ENCODE results near the gene GLB1L3. TPM values are rescaled to one million over a fixed set of nuclear protein-coding genes. Genes with fewer than 3 reads are reported as not detected.

Gene GLB1L3
- total RNA-seq, 2 experiments from 2014 or later, result 11.2 to 11.9 TPM

DNA sequence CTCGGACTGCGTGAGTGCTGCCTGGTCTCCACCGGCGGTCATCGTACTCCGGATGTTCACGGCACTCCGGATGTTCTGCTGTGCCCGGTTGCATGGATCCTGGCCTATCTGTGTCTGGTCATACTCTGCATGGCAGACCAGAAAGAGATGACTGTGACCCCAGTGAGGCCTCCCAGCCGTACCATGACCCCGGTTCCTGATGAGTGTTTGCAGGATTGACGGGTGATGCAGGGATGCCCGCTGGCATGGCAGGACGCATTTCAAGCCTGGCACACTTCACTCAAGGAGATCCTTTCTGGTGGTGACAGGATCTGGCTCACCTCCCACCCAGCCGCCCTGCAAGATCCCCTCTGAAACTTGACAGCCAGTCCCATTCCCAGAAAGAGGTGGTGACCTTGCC, 61.9 kb downstream of the GLB1L3 start:
- peaks cover 7% of the 10 kb centered on the region for H3K27me3 Mint-ChIP-seq
- TF ChIP-seq CTCF (IDR thresholded peaks at IDR 0.05), result no peak
- H3K4me1 Mint-ChIP-seq (ENCODE audit: low read depth), result peaks cover 7% of the 10 kb centered on the region
- intact Hi-C loops (cut with micrococcal nuclease), result no loop called here
- ATAC-seq (no peak), DNase-seq (no peak)
- H3K27ac Mint-ChIP-seq, result no peak overlapping the region
- no peaks in the 10 kb centered on the region for H3K9me3 Mint-ChIP-seq
- H3K4me3 Mint-ChIP-seq, result no peak overlapping the region
- H3K36me3 Mint-ChIP-seq (ENCODE audit: low read depth), result no peaks in the 10 kb centered on the region
- CTCF ChIA-PET, result no interaction called here
- POLR2A ChIA-PET, result no interaction called here

DNA sequence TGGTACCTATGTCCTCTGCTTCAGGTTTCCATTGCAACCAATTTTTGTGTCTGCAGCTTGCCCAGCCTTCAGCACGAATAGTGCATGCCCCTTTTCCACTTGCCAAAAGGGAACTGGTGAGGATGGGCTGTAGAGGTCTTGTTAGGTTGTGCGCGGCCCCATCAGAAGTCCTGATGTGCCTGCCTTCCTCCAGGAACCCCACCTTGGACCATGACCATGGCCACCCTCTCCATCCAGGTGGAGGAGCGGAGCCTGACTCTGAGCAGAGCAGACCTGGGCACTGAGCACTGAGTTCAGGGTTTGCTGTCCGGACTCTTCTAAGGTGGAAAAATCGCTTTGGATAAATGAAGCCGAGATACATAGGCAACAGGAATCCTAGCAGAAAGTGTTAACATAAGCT, 62.5 kb downstream of the GLB1L3 start:
- DNase-seq, result no peak
- intact Hi-C loops (cut with micrococcal nuclease), result no loop called here
- Mint-ChIP-seq H3K9me3 (no peaks in the 10 kb centered on the region), H3K36me3 (ENCODE audit: low read depth) (no peaks in the 10 kb centered on the region), H3K27me3 (peaks cover 2% of the 10 kb centered on the region), H3K4me1 (ENCODE audit: low read depth) (peaks cover 5% of the 10 kb centered on the region), H3K4me3 (no peak overlapping the region), H3K27ac (no peak overlapping the region)
- POLR2A ChIA-PET, result no interaction called here
- TF ChIP-seq CTCF (IDR thresholded peaks at IDR 0.05), result no peak
- no peak for ATAC-seq
- CTCF ChIA-PET, result no interaction called here

GRCh38 chr11:134339756-134340155, 63.6 kb downstream of the GLB1L3 start:
- no peak for ATAC-seq
- H3K4me3 Mint-ChIP-seq, result no peak overlapping the region
- H3K9me3 Mint-ChIP-seq, result no peaks in the 10 kb centered on the region
- H3K36me3 Mint-ChIP-seq (ENCODE audit: low read depth), result no peaks in the 10 kb centered on the region
- TF ChIP-seq CTCF (IDR thresholded peaks at IDR 0.05), result no peak
- no peak for DNase-seq
- POLR2A ChIA-PET, result no interaction called here
- peaks cover under 1% of the 10 kb centered on the region for H3K27me3 Mint-ChIP-seq
- H3K4me1 Mint-ChIP-seq (ENCODE audit: low read depth), result peaks cover under 1% of the 10 kb centered on the region
- CTCF ChIA-PET, result no interaction called here
- intact Hi-C loops (cut with micrococcal nuclease), result no loop called here
- no peak overlapping the region for H3K27ac Mint-ChIP-seq

DNA sequence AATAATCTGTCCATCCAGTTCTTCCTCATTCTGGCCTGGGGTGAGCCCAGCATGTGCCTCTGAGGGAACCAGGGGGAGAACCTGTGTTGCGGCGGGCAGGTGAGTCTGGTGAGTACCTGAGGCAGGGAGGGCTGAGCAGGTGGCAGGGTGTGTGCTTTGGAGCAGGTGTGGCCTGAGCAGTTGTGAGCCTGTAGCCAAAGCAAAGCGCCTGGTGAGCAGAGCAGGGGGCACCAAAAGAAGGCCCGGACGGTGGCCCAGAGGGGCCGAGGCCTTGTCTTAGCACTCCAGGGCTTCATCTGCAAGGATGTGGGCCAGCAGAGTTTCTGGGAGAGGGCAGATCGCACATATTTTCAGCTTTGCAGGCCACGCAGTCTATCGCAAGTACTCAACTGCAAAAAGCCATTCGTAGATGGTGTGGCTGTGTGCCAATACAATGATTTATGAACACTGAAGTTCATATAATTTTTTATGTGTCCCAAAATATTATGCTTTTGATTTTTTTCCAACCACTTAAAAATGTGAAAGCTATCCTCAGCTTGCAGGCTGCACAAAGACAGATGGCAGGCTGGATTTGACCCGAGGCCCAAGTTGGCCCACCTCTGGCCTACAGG, 64.3 kb downstream of the GLB1L3 start:
- POLR2A ChIA-PET, result no interaction called here
- Mint-ChIP-seq H3K27ac (no peak overlapping the region), H3K4me1 (ENCODE audit: low read depth) (no peaks in the 10 kb centered on the region), H3K36me3 (ENCODE audit: low read depth) (no peaks in the 10 kb centered on the region), H3K9me3 (no peaks in the 10 kb centered on the region), H3K4me3 (no peak overlapping the region), H3K27me3 (no peaks in the 10 kb centered on the region)
- CTCF ChIA-PET, result interaction anchor here (0.9 kb wide), 1 partner anchor 15 kb away, joined by 3 read pairs; no protein-coding TSS in a partner anchor
- ATAC-seq (no peak), DNase-seq (no peak)
- no peak for TF ChIP-seq CTCF (IDR thresholded peaks at IDR 0.05)
- intact Hi-C loops (cut with micrococcal nuclease), result no loop called here

DNA sequence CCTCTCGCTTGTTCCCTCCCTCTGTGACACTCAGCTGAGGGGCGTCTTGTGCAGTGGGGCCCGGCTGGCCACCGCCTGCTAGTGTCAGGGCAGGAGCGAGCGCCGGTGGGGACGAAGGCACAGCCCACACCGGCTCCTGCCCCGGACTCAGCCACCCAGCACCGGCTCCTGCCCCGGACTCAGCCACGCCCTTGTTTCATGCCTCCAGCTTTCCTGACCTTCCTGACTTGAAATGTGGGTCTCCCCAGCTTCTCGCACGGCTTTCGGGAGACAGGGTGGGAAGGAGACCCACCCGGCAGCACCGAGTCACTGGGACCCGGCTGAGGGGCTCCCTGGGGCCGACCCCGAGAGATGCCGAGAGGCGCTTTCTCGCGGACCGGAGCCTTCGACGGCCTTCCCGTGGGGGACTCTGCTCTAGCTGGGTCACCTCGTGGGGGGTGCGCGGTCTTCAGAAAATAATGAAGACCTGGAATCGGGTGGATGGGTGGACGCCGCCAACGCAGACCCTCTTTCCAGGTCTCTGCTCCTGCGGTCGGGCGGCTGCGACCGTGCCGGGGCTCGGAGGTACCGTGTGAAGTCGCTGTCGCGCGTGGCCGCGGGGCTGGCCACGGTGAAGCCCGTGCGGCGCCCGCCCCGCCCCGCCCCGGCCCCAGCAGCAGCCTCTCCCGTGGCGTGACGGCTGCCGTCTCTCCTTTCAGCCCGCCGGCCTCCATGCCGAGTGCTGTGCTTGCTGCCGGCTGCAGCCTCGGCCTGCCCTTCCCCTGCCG, 65.8 kb downstream of the GLB1L3 start:
- intact Hi-C loops (cut with micrococcal nuclease), result no loop called here
- DNase-seq (no peak), ATAC-seq (no peak)
- H3K4me3 Mint-ChIP-seq, result no peak overlapping the region
- ChIA-PET POLR2A (no interaction called here), CTCF (no interaction called here)
- TF ChIP-seq CTCF (IDR thresholded peaks at IDR 0.05), result no peak
- H3K4me1 Mint-ChIP-seq (ENCODE audit: low read depth), result no peaks in the 10 kb centered on the region
- no peaks in the 10 kb centered on the region for H3K36me3 Mint-ChIP-seq (ENCODE audit: low read depth)
- no peak overlapping the region for H3K27ac Mint-ChIP-seq
- H3K9me3 Mint-ChIP-seq, result no peaks in the 10 kb centered on the region
- no peaks in the 10 kb centered on the region for H3K27me3 Mint-ChIP-seq
